Measurements from ENCODE around the gene RAVER1.
A peak's percentile ranks its signal among the peaks of the same experiment; 100 is the strongest.

The RAVER1 gene

DNA sequence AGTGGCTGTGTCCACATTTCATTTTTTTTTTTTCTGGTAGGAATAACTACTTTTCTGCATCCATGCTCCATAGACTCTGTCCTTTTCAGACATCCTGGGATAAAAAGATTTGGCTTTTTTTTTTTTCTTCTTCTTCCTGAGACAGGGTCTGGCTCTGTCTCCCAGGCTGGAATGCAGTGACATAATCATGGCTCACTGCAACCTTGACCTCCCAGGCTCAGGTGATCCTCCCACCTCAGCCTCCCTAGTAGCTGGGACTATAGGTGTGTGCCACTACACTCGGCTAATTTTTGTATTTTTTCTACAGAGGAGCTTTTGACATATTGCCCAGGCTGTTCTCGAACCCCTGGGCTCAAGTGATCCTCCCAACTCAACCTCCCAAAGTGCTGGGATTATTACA is 10.2 kb upstream of the RAVER1 start:
- ChIA-PET CTCF (interaction anchor here (0.6 to 1.2 kb wide), 4 partner anchors 26 to 521 kb away, joined by 3 to 6 read pairs (median 4); no protein-coding TSS in a partner anchor), POLR2A (interaction anchor here (0.7 to 4.4 kb wide), 2 partner anchors 9 to 116 kb away, joined by 3 to 26 read pairs; partner anchors contain the start of gene RAVER1)
- H3K4me3 ChIP-seq (ENCODE audit: low read depth, low read length): no peak overlapping the region
- H3K4me1 ChIP-seq (ENCODE audit: control insufficient read depth, insufficient read depth, low read length): no peaks in the 10 kb centered on the region
- H3K36me3 ChIP-seq (ENCODE audit: control insufficient read depth in 2 of 2, insufficient read depth in 1 of 2, low read length in 2 of 2): no peaks in the 10 kb centered on the region
- no peak overlapping the region for H3K27ac ChIP-seq (ENCODE audit: extremely low read depth, low read depth, low read length)
- TF ChIP-seq ZNF416 (tag by site-specific recombination; IDR thresholded peaks at IDR 0.05): no peak
- no peak for TF ChIP-seq ZNF776 (tag by site-specific recombination; IDR thresholded peaks at IDR 0.05; ENCODE audit: borderline replicate concordance)
- TF ChIP-seq ZNF335 (tag by site-specific recombination; conservative IDR thresholded peaks at IDR 0.05): no peak
- TF ChIP-seq KLF8 (tag by site-specific recombination; IDR thresholded peaks at IDR 0.05): no peak
- TF ChIP-seq ZNF837 (tag by site-specific recombination; IDR thresholded peaks at IDR 0.05): no peak
- TF ChIP-seq, protein P1, sequence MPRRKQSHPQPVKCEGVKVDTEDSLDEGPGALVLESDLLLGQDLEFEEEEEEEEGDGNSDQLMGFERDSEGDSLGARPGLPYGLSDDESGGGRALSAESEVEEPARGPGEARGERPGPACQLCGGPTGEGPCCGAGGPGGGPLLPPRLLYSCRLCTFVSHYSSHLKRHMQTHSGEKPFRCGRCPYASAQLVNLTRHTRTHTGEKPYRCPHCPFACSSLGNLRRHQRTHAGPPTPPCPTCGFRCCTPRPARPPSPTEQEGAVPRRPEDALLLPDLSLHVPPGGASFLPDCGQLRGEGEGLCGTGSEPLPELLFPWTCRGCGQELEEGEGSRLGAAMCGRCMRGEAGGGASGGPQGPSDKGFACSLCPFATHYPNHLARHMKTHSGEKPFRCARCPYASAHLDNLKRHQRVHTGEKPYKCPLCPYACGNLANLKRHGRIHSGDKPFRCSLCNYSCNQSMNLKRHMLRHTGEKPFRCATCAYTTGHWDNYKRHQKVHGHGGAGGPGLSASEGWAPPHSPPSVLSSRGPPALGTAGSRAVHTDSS (tag by site-specific recombination; IDR thresholded peaks at IDR 0.05): no peak
- TF ChIP-seq ZSCAN23 (tag by site-specific recombination; IDR thresholded peaks at IDR 0.05): no peak
- no peak for TF ChIP-seq ZFHX2 (tag by site-specific recombination; conservative IDR thresholded peaks at IDR 0.05)
- no peak for TF ChIP-seq ZNF580 (tag by site-specific recombination; IDR thresholded peaks at IDR 0.05)
- TF ChIP-seq ZNF112 (tag by site-specific recombination; IDR thresholded peaks at IDR 0.05): no peak
- TF ChIP-seq ZNF302 (tag by site-specific recombination; IDR thresholded peaks at IDR 0.05; ENCODE audit: low read depth): no peak
- TF ChIP-seq ZNF23 (tag by site-specific recombination; IDR thresholded peaks at IDR 0.05; ENCODE audit: borderline replicate concordance): no peak
- no peak for TF ChIP-seq ZNF292 (tag by site-specific recombination; IDR thresholded peaks at IDR 0.05; ENCODE audit: borderline replicate concordance, low read depth)
- TF ChIP-seq ZNF677 (tag by site-specific recombination; IDR thresholded peaks at IDR 0.05): no peak
- no peak for TF ChIP-seq ZNF521 (tag by site-specific recombination; IDR thresholded peaks at IDR 0.05)
- no peaks in the 10 kb centered on the region for H3K9me3 ChIP-seq (ENCODE audit: control insufficient read depth, insufficient read depth, low read depth, low read length)

GRCh38 chr19:10339977-10340376 is 6.6 kb upstream of the RAVER1 start:
- no peaks in the 10 kb centered on the region for H3K9me3 ChIP-seq (ENCODE audit: control insufficient read depth, insufficient read depth, low read depth, low read length)
- H3K4me3 ChIP-seq (ENCODE audit: low read depth, low read length): no peak overlapping the region
- H3K4me1 ChIP-seq (ENCODE audit: control insufficient read depth, insufficient read depth, low read length): no peaks in the 10 kb centered on the region
- ChIA-PET POLR2A (interaction anchor here (0.7 kb wide), 1 partner anchor 165 kb away, joined by 3 read pairs; no protein-coding TSS in a partner anchor), CTCF (no interaction called here)
- H3K27ac ChIP-seq (ENCODE audit: extremely low read depth, low read depth, low read length): no peak overlapping the region
- no peaks in the 10 kb centered on the region for H3K36me3 ChIP-seq (ENCODE audit: control insufficient read depth in 2 of 2, insufficient read depth in 1 of 2, low read length in 2 of 2)
- TF ChIP-seq ZNF121 (tag by site-specific recombination; IDR thresholded peaks at IDR 0.05): peak; percentile 89
- no peak for TF ChIP-seq ZXDB (tag by site-specific recombination; IDR thresholded peaks at IDR 0.05)
- TF ChIP-seq ZNF555 (tag by site-specific recombination; conservative IDR thresholded peaks at IDR 0.05): no peak

GRCh38 chr19:10339380-10339960 is 6.1 kb upstream of the RAVER1 start, which contains the start of gene ICAM3:
Gene ICAM3, minus strand, starts transcription at chr19:10339624. Its CDS starts 10 bp downstream, at chr19:10339614.
- ChIA-PET CTCF (no interaction called here), POLR2A (no interaction called here)
- Histone ChIP-seq H3K4me3 (ENCODE audit: low read depth, low read length) (no peak within 1 kb of the TSS), H3K27ac (ENCODE audit: extremely low read depth, low read depth, low read length) (no peak within 1 kb of the TSS), H3K9me3 (ENCODE audit: control insufficient read depth, insufficient read depth, low read depth, low read length) (no peaks in the 10 kb centered on the region), H3K4me1 (ENCODE audit: control insufficient read depth, insufficient read depth, low read length) (no peaks in the 10 kb centered on the region), H3K36me3 (ENCODE audit: control insufficient read depth in 2 of 2, insufficient read depth in 1 of 2, low read length in 2 of 2) (no peaks in the 10 kb centered on the region)
- TF ChIP-seq ZNF549 (tag by site-specific recombination; IDR thresholded peaks at IDR 0.05): no peak
- TF ChIP-seq PRDM10 (tag by site-specific recombination; IDR thresholded peaks at IDR 0.05): no peak
- TF ChIP-seq ZNF624 (tag by site-specific recombination; IDR thresholded peaks at IDR 0.05): no peak
- TF ChIP-seq KLF8 (tag by site-specific recombination; IDR thresholded peaks at IDR 0.05): no peak
- TF ChIP-seq, protein P2, sequence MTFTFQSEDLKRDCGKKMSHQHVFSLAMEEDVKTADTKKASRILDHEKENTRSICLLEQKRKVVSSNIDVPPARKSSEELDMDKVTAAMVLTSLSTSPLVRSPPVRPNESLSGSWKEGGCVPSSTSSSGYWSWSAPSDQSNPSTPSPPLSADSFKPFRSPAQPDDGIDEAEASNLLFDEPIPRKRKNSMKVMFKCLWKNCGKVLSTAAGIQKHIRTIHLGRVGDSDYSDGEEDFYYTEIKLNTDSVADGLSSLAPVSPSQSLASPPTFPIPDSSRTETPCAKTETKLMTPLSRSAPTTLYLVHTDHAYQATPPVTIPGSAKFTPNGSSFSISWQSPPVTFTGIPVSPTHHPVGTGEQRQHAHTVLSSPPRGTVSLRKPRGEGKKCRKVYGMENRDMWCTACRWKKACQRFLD (tag by site-specific recombination; IDR thresholded peaks at IDR 0.05): no peak
- TF ChIP-seq ZNF146 (tag by site-specific recombination; IDR thresholded peaks at IDR 0.05): no peak
- TF ChIP-seq ZNF350 (tag by site-specific recombination; IDR thresholded peaks at IDR 0.05): no peak
- no peak for TF ChIP-seq ZNF391 (tag by site-specific recombination; IDR thresholded peaks at IDR 0.05; ENCODE audit: borderline replicate concordance, low read depth)
- TF ChIP-seq ZNF664 (tag by site-specific recombination; IDR thresholded peaks at IDR 0.05): no peak
- TF ChIP-seq SCRT2 (tag by site-specific recombination; IDR thresholded peaks at IDR 0.05): no peak

Data from HEK293 (cell line).